ENCODE results near the gene HSD17B14. TPM values are rescaled to one million over a fixed set of nuclear protein-coding genes. Genes with fewer than 3 reads are reported as not detected.

The HSD17B14 gene
- total and polyA plus RNA-seq, 2 of the 13 experiments (the other 11 are each of a cell fraction or from before 2014, with no cell fraction given): 0.58 to 1.2 TPM

DNA sequence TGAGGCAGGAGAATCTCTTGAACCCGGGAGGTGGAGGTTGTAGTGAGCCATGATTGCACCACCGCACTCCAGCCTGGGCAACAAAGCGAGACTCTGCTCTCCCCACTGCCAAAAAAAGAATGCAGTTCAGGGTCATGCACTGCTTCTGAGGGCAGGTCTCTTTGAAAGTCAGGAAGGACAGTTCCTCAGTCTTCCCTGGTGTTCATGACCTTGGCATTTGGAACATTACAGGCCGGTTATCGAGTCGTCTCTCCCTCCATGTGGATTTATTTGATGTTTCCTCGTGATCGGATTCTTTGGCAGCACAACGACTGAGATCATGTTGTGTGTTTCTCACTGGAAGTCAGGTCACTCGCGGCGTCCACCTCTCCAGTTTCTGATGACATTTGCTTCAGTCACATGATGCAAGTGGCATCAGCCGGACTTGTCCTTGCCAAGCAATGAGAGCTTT, 63.8 kb downstream of the HSD17B14 start (continued):
- TF ChIP-seq, protein P1, sequence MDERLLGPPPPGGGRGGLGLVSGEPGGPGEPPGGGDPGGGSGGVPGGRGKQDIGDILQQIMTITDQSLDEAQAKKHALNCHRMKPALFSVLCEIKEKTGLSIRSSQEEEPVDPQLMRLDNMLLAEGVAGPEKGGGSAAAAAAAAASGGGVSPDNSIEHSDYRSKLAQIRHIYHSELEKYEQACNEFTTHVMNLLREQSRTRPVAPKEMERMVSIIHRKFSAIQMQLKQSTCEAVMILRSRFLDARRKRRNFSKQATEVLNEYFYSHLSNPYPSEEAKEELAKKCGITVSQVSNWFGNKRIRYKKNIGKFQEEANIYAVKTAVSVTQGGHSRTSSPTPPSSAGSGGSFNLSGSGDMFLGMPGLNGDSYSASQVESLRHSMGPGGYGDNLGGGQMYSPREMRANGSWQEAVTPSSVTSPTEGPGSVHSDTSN (CRISPR knock-in tag; IDR thresholded peaks at IDR 0.05): no peak
- TF ChIP-seq RXRB (CRISPR knock-in tag; IDR thresholded peaks at IDR 0.05; ENCODE audit: borderline replicate concordance) (peak; percentile 90), ZNF576 (CRISPR knock-in tag; IDR thresholded peaks at IDR 0.05) (no peak), NR1H2 (CRISPR knock-in tag; IDR thresholded peaks at IDR 0.05; ENCODE audit: borderline replicate concordance, low read depth) (no peak), STAG1 (CRISPR knock-in tag; IDR thresholded peaks at IDR 0.05) (no peak), CEBPZ (IDR thresholded peaks at IDR 0.05; ENCODE audit: low read length) (no peak), NR2F2 (IDR thresholded peaks at IDR 0.05; ENCODE audit: borderline replicate concordance, low read depth) (no peak), IKZF1 (IDR thresholded peaks at IDR 0.05) (no peak), SIN3B (IDR thresholded peaks at IDR 0.05; ENCODE audit: low read length) (no peak), NFKB2 (CRISPR knock-in tag; IDR thresholded peaks at IDR 0.05; ENCODE audit: borderline replicate concordance) (no peak), CEBPG (CRISPR knock-in tag; IDR thresholded peaks at IDR 0.05) (peak; percentile 36; the same call in 1 of the 2 replicates), ZNF564 (CRISPR knock-in tag; IDR thresholded peaks at IDR 0.05) (no peak), ZSCAN22 (CRISPR knock-in tag; IDR thresholded peaks at IDR 0.05) (no peak), NCOA2 (CRISPR knock-in tag; IDR thresholded peaks at IDR 0.05) (peak; percentile 74), ZNF780A (CRISPR knock-in tag; IDR thresholded peaks at IDR 0.05) (no peak), ZNF660 (CRISPR knock-in tag; IDR thresholded peaks at IDR 0.05; ENCODE audit: borderline replicate concordance, low read depth) (no peak), ZNF362 (CRISPR knock-in tag; IDR thresholded peaks at IDR 0.05; ENCODE audit: borderline replicate concordance) (peak; percentile 66), ZNF331 (CRISPR knock-in tag; IDR thresholded peaks at IDR 0.05) (no peak), YY1 (IDR thresholded peaks at IDR 0.05; ENCODE audit: insufficient read depth, insufficient replicate concordance, low read depth, low read length) (no peak), JUND (CRISPR knock-in tag; IDR thresholded peaks at IDR 0.05) (no peak), NR2F6 (IDR thresholded peaks at IDR 0.05) (peak; percentile 60), NR2F6 (CRISPR knock-in tag; IDR thresholded peaks at IDR 0.05) (peak; percentile 80)
- TF ChIP-seq, protein P2, sequence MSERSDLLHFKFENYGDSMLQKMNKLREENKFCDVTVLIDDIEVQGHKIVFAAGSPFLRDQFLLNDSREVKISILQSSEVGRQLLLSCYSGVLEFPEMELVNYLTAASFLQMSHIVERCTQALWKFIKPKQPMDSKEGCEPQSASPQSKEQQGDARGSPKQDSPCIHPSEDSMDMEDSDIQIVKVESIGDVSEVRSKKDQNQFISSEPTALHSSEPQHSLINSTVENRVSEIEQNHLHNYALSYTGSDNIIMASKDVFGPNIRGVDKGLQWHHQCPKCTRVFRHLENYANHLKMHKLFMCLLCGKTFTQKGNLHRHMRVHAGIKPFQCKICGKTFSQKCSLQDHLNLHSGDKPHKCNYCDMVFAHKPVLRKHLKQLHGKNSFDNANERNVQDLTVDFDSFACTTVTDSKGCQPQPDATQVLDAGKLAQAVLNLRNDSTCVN (CRISPR knock-in tag; IDR thresholded peaks at IDR 0.05; ENCODE audit: borderline replicate concordance): no peak
- TF ChIP-seq, protein P3, sequence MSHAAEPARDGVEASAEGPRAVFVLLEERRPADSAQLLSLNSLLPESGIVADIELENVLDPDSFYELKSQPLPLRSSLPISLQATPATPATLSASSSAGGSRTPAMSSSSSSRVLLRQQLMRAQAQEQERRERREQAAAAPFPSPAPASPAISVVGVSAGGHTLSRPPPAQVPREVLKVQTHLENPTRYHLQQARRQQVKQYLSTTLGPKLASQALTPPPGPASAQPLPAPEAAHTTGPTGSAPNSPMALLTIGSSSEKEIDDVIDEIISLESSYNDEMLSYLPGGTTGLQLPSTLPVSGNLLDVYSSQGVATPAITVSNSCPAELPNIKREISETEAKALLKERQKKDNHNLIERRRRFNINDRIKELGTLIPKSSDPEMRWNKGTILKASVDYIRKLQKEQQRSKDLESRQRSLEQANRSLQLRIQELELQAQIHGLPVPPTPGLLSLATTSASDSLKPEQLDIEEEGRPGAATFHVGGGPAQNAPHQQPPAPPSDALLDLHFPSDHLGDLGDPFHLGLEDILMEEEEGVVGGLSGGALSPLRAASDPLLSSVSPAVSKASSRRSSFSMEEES (CRISPR knock-in tag; IDR thresholded peaks at IDR 0.05): peak; percentile 97

Data from HepG2 (cell line).